Natural killer cell (primary cell): ENCODE measurements around the gene HS6ST2. TPM values are rescaled to one million over a fixed set of nuclear protein-coding genes. Genes with fewer than 3 reads are reported as not detected.

Experiments used
- ATAC-seq, 3 donors: fragments of 150-1000 bp in 2 of 3; fragments of 200-7000 bp in 1 of 3; cut with Tn5 transposase; 1 replicate in 1 of 3; 2 replicates in 2 of 3; pipeline ENCODE4 v1.10.0; 2021; ENCODE audit warnings: mild to moderate bottlenecking in 2 of 3, moderate library complexity in 2 of 3
- DNase-seq, 2 donors: peaks; one replicate each; pipeline versions ENCODE4 v3.0.0 to v3.0.0-alpha.2; 2013 to 2021; ENCODE audit warnings: mixed read lengths in 1 of 2
- H3K27ac ChIP-seq: one replicate; pipeline ENCODE4 v1.5.1; 2013; ENCODE audit warnings: mild to moderate bottlenecking, low read length
- H3K27me3 ChIP-seq: one replicate; pipeline ENCODE4 v1.6.1; 2013; ENCODE audit warnings: low read length; ENCODE audit not compliant: control insufficient read depth, insufficient read depth
- H3K36me3 ChIP-seq: one replicate; pipeline ENCODE4 v1.6.1; 2013; ENCODE audit warnings: low read length; ENCODE audit not compliant: control insufficient read depth, insufficient read depth
- H3K4me1 ChIP-seq: one replicate; pipeline ENCODE4 v1.6.1; 2013; ENCODE audit warnings: low read length; ENCODE audit not compliant: control insufficient read depth, insufficient read depth
- H3K4me3 ChIP-seq: one replicate; pipeline ENCODE4 v1.5.1; 2013; ENCODE audit warnings: low read length
- H3K9me3 ChIP-seq: one replicate; pipeline ENCODE4 v1.6.1; 2013; ENCODE audit warnings: low read length; ENCODE audit not compliant: control insufficient read depth, insufficient read depth
- H3K27ac Mint-ChIP-seq, 2 donors: one replicate each; pipeline ENCODE4 v1.8.0; 2022; ENCODE audit warnings: mild to moderate bottlenecking in 2 of 2, mixed read lengths in 2 of 2, moderate library complexity in 1 of 2
- H3K27me3 Mint-ChIP-seq, 2 donors: one replicate each; pipeline ENCODE4 v1.8.0; 2022; ENCODE audit warnings: low read depth in 2 of 2, mixed read lengths in 2 of 2
- H3K36me3 Mint-ChIP-seq: one replicate; pipeline ENCODE4 v1.8.0; 2022; ENCODE audit warnings: mixed read lengths
- H3K4me1 Mint-ChIP-seq, 2 donors: one replicate each; pipeline ENCODE4 v1.8.0; 2022; ENCODE audit warnings: mixed read lengths in 2 of 2
- H3K4me3 Mint-ChIP-seq: one replicate; pipeline ENCODE4 v1.8.0; 2022; ENCODE audit warnings: mild to moderate bottlenecking, moderate library complexity, mixed read lengths
- H3K9me3 Mint-ChIP-seq, 2 donors: one replicate each; pipeline ENCODE4 v1.8.0; 2022; ENCODE audit warnings: mixed read lengths in 2 of 2
- CTCF ChIP-seq: fragments of 200-600 bp; IDR thresholded peaks from one replicate; pipeline ENCODE4 v1.8.0; 2022; ENCODE audit warnings: antibody characterized with exemption
- WGBS: methylation state at CpG from one replicate; pipeline ENCODE4 v1.1.7; 2013; ENCODE audit warnings: missing lambda C conversion rate; ENCODE audit not compliant: insufficient coverage; 5-methylcytosine and 5-hydroxymethylcytosine counted together
- intact Hi-C: fragments of 100-400 bp; cut with micrococcal nuclease; formaldehyde crosslinking; loops from one replicate; pipeline ENCODE4 v1.14.2; 2022
- total RNA-seq, 4 donors: library from RNA; stranded (reverse); fragments of 120-200 nt in 1 of 4; gene quantifications; one replicate each; pipeline versions ENCODE4 v1.2.3 to v1.2.4, GENCODE V29; 2013 to 2022

HS6ST2 gene
- total RNA-seq, 3 donors from 2014 or later (not counting 1 experiment from before 2014, with no cell fraction given) = not detected

- DNase-seq = no peak
- 90% methylated on average over 3 of the region's 6 CpGs for WGBS
- Mint-ChIP-seq H3K27me3 (peaks cover 21 to 84% of the 10 kb centered on the region in 2 donors), H3K9me3 (no peaks in the 10 kb centered on the region), H3K27ac (no peak overlapping the region), H3K4me1 (peaks cover 22 to 23% of the 10 kb centered on the region in 2 donors), H3K36me3 (no peaks in the 10 kb centered on the region), H3K4me3 (no peak overlapping the region)
- no peak overlapping the region for H3K4me3 ChIP-seq
- intact Hi-C loops = no loop called here
- H3K4me1 ChIP-seq = peaks cover 13% of the 10 kb centered on the region
- no peak for ATAC-seq
- no peak for TF ChIP-seq CTCF
- peaks cover 10% of the 10 kb centered on the region for H3K27me3 ChIP-seq
- no peaks in the 10 kb centered on the region for H3K9me3 ChIP-seq
- no peak overlapping the region for H3K27ac ChIP-seq
- no peaks in the 10 kb centered on the region for H3K36me3 ChIP-seq
These were observed 268.5 kb downstream of the HS6ST2 start for GRCh38 chrX:132689612-132690563.

- Mint-ChIP-seq H3K36me3 (no peaks in the 10 kb centered on the region), H3K9me3 (no peaks in the 10 kb centered on the region), H3K27ac (no peak overlapping the region), H3K27me3 (peaks cover 1 to 47% of the 10 kb centered on the region in 2 donors), H3K4me3 (no peak overlapping the region), H3K4me1 (no peaks in the 10 kb centered on the region)
- TF ChIP-seq CTCF = no peak
- intact Hi-C loops = no loop called here
- Histone ChIP-seq H3K36me3 (no peaks in the 10 kb centered on the region), H3K9me3 (no peaks in the 10 kb centered on the region), H3K4me1 (no peaks in the 10 kb centered on the region), H3K4me3 (no peak overlapping the region), H3K27me3 (no peaks in the 10 kb centered on the region), H3K27ac (no peak overlapping the region)
- ATAC-seq (no peak), DNase-seq (no peak)
- WGBS = 88% methylated on average over 4 of the region's 4 CpGs
These were observed 273.2 kb downstream of the HS6ST2 start for GRCh38 chrX:132685276-132685675.

- no CpG with 5 or more reads among the region's 2 CpGs for WGBS
- intact Hi-C loops = loop anchor here (10.0 kb wide), 1 partner anchor 192 kb away; the partner anchor contains the start of gene MBNL3
- Mint-ChIP-seq H3K27ac (peak overlapping the region; percentile 82 to 90), H3K27me3 (peaks cover 0 to 32% of the 10 kb centered on the region in 2 donors), H3K9me3 (peaks cover 0 to 4% of the 10 kb centered on the region in 2 donors), H3K36me3 (no peaks in the 10 kb centered on the region), H3K4me3 (peak overlapping the region; percentile 74), H3K4me1 (peaks cover 18 to 24% of the 10 kb centered on the region in 2 donors)
- Histone ChIP-seq H3K36me3 (no peaks in the 10 kb centered on the region), H3K4me3 (no peak overlapping the region), H3K9me3 (peaks cover 6% of the 10 kb centered on the region), H3K27me3 (no peaks in the 10 kb centered on the region), H3K4me1 (peaks cover 18% of the 10 kb centered on the region), H3K27ac (peak overlapping the region; percentile 69)
- ATAC-seq = peak; percentile 78 to 85 (median 83)
- no peak for TF ChIP-seq CTCF
- peak in 1 of 2 donors; percentile 9 for DNase-seq
These were observed 281.2 kb downstream of the HS6ST2 start for GRCh38 chrX:132677233-132677716.
